ENCODE data around the gene NOL12.

NOL12 gene

GRCh38 chr22:37701141-37701786 lies 15.1 kb downstream of the NOL12 start:
- Histone ChIP-seq H3K36me3 (no peaks in the 10 kb centered on the region), H3K27me3 (no peaks in the 10 kb centered on the region), H3K4me3 (no peak overlapping the region), H3K27ac (no peak overlapping the region), H3K9me3 (no peaks in the 10 kb centered on the region), H3K4me1 (peaks cover 0 to 11% (median 7%) of the 10 kb centered on the region in 4 donors)
- intact Hi-C loops (cut with DNase I; ENCODE audit: low total_unique reads), result no loop called here
- TF ChIP-seq CTCF (IDR thresholded peaks at IDR 0.05), result no peak
- no peak for DNase-seq

GRCh38 chr22:37703906-37704305 lies 17.8 kb downstream of the NOL12 start:
- TF ChIP-seq CTCF (IDR thresholded peaks at IDR 0.05), result no peak
- H3K27me3 ChIP-seq, result no peaks in the 10 kb centered on the region

GRCh38 chr22:37704645-37705044 lies 18.5 kb downstream of the NOL12 start:
- H3K9me3 ChIP-seq, result no peaks in the 10 kb centered on the region
- no peak overlapping the region for H3K27ac ChIP-seq
- H3K4me1 ChIP-seq, result no peaks in the 10 kb centered on the region
- H3K27me3 ChIP-seq, result no peaks in the 10 kb centered on the region
- no peak overlapping the region for H3K4me3 ChIP-seq
- DNase-seq, result no peak
- TF ChIP-seq CTCF (IDR thresholded peaks at IDR 0.05), result no peak
- intact Hi-C loops (cut with DNase I; ENCODE audit: low total_unique reads), result no loop called here
- no peaks in the 10 kb centered on the region for H3K36me3 ChIP-seq

More at GRCh38 chr22:37703906-37704305, 17.8 kb downstream of the NOL12 start:
- no peak for DNase-seq
- Histone ChIP-seq H3K4me3 (no peak overlapping the region), H3K4me1 (no peaks in the 10 kb centered on the region), H3K36me3 (no peaks in the 10 kb centered on the region), H3K27ac (no peak overlapping the region), H3K9me3 (no peaks in the 10 kb centered on the region)
- intact Hi-C loops (cut with DNase I; ENCODE audit: low total_unique reads), result no loop called here

GRCh38 chr22:37705205-37705604 lies 19.1 kb downstream of the NOL12 start:
- no peak overlapping the region for H3K27ac ChIP-seq
- H3K27me3 ChIP-seq, result no peaks in the 10 kb centered on the region
- no peak for DNase-seq
- no peaks in the 10 kb centered on the region for H3K9me3 ChIP-seq
- TF ChIP-seq CTCF (IDR thresholded peaks at IDR 0.05), result no peak
- no peaks in the 10 kb centered on the region for H3K4me1 ChIP-seq
- H3K4me3 ChIP-seq, result no peak overlapping the region
- no peaks in the 10 kb centered on the region for H3K36me3 ChIP-seq
- intact Hi-C loops (cut with DNase I; ENCODE audit: low total_unique reads), result no loop called here

- Histone ChIP-seq H3K27me3 (no peaks in the 10 kb centered on the region), H3K4me1 (no peaks in the 10 kb centered on the region), H3K36me3 (no peaks in the 10 kb centered on the region), H3K4me3 (no peak overlapping the region), H3K9me3 (no peaks in the 10 kb centered on the region), H3K27ac (no peak overlapping the region)
- intact Hi-C loops (cut with DNase I; ENCODE audit: low total_unique reads), result no loop called here
- no peak for DNase-seq
- no peak for TF ChIP-seq CTCF (IDR thresholded peaks at IDR 0.05)
Observed at GRCh38 chr22:37708580-37709444, 22.7 kb downstream of the NOL12 start.

Data from tibial artery (tissue), 4 donors.